Kidney epithelial cell (primary cell): ENCODE measurements around the gene GALNT8. TPM values are rescaled to one million over a fixed set of nuclear protein-coding genes. Genes with fewer than 3 reads are reported as not detected.
A peak's percentile ranks its signal among the peaks of the same experiment; 100 is the strongest.

ENCODE experiments used
- DNase-seq: peaks from one replicate; pipeline ENCODE4 v3.0.0-alpha.2; 2010; ENCODE audit warnings: low read depth
- H3K27me3 ChIP-seq: 2 replicates; pipeline ENCODE4 v1.6.0; 2011; ENCODE audit warnings: low read length; ENCODE audit not compliant: control insufficient read depth, insufficient read depth
- H3K36me3 ChIP-seq: 2 replicates; pipeline ENCODE4 v1.5.1; 2011; ENCODE audit warnings: low read length; ENCODE audit not compliant: control insufficient read depth, insufficient read depth
- H3K4me3 ChIP-seq: 2 replicates; pipeline ENCODE4 v1.5.1; 2011; ENCODE audit warnings: low read depth, mild to moderate bottlenecking, control low read depth, low read length
- total RNA-seq: library from RNA; depleted of rRNA; stranded (reverse); fragments of >200 nt; gene quantifications from 2 replicates; pipeline ENCODE4 v1.2.3, GENCODE V29; 2015
- TF ChIP-seq, protein P1 (sequence below): IDR thresholded peaks from 2 replicates; pipeline ENCODE4 v1.5.1; 2011; ENCODE audit warnings: mild to moderate bottlenecking, moderate library complexity, low read length, control low read depth, inconsistent platforms; ENCODE audit not compliant: insufficient read depth, poor library complexity, severe bottlenecking

The GALNT8 gene
- total RNA-seq, 1 donor from 2014 or later = 1.4 TPM

- TF ChIP-seq, protein P1, sequence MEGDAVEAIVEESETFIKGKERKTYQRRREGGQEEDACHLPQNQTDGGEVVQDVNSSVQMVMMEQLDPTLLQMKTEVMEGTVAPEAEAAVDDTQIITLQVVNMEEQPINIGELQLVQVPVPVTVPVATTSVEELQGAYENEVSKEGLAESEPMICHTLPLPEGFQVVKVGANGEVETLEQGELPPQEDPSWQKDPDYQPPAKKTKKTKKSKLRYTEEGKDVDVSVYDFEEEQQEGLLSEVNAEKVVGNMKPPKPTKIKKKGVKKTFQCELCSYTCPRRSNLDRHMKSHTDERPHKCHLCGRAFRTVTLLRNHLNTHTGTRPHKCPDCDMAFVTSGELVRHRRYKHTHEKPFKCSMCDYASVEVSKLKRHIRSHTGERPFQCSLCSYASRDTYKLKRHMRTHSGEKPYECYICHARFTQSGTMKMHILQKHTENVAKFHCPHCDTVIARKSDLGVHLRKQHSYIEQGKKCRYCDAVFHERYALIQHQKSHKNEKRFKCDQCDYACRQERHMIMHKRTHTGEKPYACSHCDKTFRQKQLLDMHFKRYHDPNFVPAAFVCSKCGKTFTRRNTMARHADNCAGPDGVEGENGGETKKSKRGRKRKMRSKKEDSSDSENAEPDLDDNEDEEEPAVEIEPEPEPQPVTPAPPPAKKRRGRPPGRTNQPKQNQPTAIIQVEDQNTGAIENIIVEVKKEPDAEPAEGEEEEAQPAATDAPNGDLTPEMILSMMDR = no peak
- no peak for DNase-seq
- peaks cover 27% of the 10 kb centered on the region for H3K27me3 ChIP-seq
- H3K36me3 ChIP-seq = no peaks in the 10 kb centered on the region
- peak overlapping the region; percentile 40 for H3K4me3 ChIP-seq
Measured at GRCh38 chr12:4809449-4810218, 89.4 kb downstream of the GALNT8 start.

GRCh38 chr12:4810219-4810671 is 90.0 kb downstream of the GALNT8 start:
- Histone ChIP-seq H3K4me3 (peak overlapping the region; percentile 40), H3K27me3 (peaks cover 27% of the 10 kb centered on the region), H3K36me3 (no peaks in the 10 kb centered on the region)
- TF ChIP-seq, protein P1 = no peak
- DNase-seq = no peak

- TF ChIP-seq, protein P1 = no peak
- Histone ChIP-seq H3K4me3 (no peak overlapping the region), H3K27me3 (peaks cover 22% of the 10 kb centered on the region), H3K36me3 (no peaks in the 10 kb centered on the region)
- no peak for DNase-seq
Measured at GRCh38 chr12:4812624-4813327, 92.6 kb downstream of the GALNT8 start.

DNA sequence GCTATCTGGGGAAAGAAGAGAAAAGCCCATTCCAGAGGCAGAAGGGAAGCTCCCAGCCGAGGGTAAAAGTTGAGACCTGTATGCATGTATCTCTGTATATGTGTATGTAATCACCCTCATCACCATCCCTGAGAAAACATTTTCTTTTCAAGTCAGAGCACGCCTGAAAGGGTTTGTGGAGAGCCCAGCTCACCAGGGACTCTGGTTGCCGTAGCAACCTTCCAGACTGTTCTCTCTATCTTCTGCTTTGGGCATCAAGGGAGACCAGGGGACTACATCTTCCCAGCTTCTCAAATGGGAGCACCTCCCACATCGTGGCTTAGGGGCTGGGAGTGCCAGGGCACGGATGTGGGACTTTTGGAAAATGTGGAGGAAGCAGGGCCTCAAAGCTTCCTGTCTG is 93.5 kb downstream of the GALNT8 start:
- TF ChIP-seq, protein P1 = no peak
- peaks cover 18% of the 10 kb centered on the region for H3K27me3 ChIP-seq
- H3K4me3 ChIP-seq = no peak overlapping the region
- no peak for DNase-seq
- no peaks in the 10 kb centered on the region for H3K36me3 ChIP-seq

DNA sequence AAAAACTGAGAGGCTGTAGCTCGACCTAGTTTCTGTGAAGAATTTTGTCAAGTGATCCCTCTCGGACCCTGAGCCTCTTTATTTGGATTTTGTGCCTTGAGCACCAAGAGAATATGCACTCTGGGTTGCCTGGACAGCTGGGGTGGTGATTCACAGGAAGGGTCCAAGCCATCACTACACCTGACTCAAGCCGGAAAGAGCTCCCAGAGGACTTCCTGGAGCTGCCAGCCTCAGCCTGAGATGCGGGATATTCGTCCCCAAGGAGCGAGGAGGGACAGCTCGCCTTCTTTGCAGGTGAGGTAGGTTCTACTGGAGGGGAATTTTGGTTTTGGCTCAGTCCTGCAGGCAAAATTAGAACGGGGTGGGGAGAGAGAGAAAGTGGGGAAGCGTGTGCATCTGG is 94.3 kb downstream of the GALNT8 start:
- Histone ChIP-seq H3K4me3 (no peak overlapping the region), H3K27me3 (peaks cover 13% of the 10 kb centered on the region), H3K36me3 (no peaks in the 10 kb centered on the region)
- DNase-seq = no peak
- TF ChIP-seq, protein P1 = no peak
